Gastroesophageal sphincter (tissue), 4 donors: ENCODE data around the gene ARHGEF19. TPM values are rescaled to one million over a fixed set of nuclear protein-coding genes. Genes with fewer than 3 reads are reported as not detected.

ENCODE experiments used
- ATAC-seq: fragments of 150-250 bp; one replicate; pipeline ENCODE4 v1.9.1; 2016; ENCODE audit warnings: mild to moderate bottlenecking, moderate library complexity
- H3K27ac ChIP-seq, 4 donors: fragments of 200-600 bp; sonication (generic) in 3 of 4; 1 replicate in 3 of 4; 2 replicates in 1 of 4; pipeline ENCODE4 v1.5.1; 2016 to 2019
- H3K27me3 ChIP-seq: fragments of 200-600 bp; sonication (generic); one replicate; pipeline ENCODE4 v1.5.1; 2019
- H3K36me3 ChIP-seq, 2 donors: fragments of 200-600 bp; sonication (generic); one replicate each; pipeline ENCODE4 v1.5.1; 2019; ENCODE audit warnings: control low read depth in 1 of 2
- H3K4me1 ChIP-seq, 3 donors: fragments of 200-600 bp; sonication (generic); 1 replicate in 2 of 3; 2 replicates in 1 of 3; pipeline ENCODE4 v1.5.1; 2016 to 2019; ENCODE audit warnings: control low read depth in 2 of 3
- H3K4me3 ChIP-seq, 2 donors: fragments of 200-600 bp; sonication (generic); one replicate each; pipeline ENCODE4 v1.5.1; 2019; ENCODE audit warnings: mild to moderate bottlenecking in 1 of 2, moderate library complexity in 1 of 2
- H3K9me3 ChIP-seq, 3 donors: fragments of 200-600 bp; sonication (generic); one replicate each; pipeline ENCODE4 v1.5.1; 2017 to 2019; ENCODE audit warnings: control low read depth in 2 of 3
- CTCF ChIP-seq, 4 experiments: fragments of 200-600 bp in 2 of 4; fragments of 450-650 bp in 2 of 4; sonication (generic) in 1 of 4; IDR thresholded peaks; one replicate each; pipeline ENCODE4 v1.5.1; 2017 to 2019; ENCODE audit warnings: antibody characterized with exemption in 4 of 4, mild to moderate bottlenecking in 2 of 4, moderate library complexity in 2 of 4
- EP300 ChIP-seq: sonication (generic); formaldehyde crosslinking; IDR thresholded peaks from one replicate; pipeline ENCODE4 v1.6.1; 2017; ENCODE audit warnings: antibody characterized with exemption, mild to moderate bottlenecking
- POLR2A ChIP-seq, 2 donors: fragments of 450-650 bp; IDR thresholded peaks; one replicate each; pipeline ENCODE4 v1.6.1; 2017; ENCODE audit warnings: antibody characterized with exemption in 2 of 2, mild to moderate bottlenecking in 2 of 2, moderate library complexity in 1 of 2
- POLR2AphosphoS5 ChIP-seq: sonication (generic); formaldehyde crosslinking; IDR thresholded peaks from one replicate; pipeline ENCODE4 v1.6.1; 2017; ENCODE audit warnings: antibody characterized with exemption
- WGBS, 2 donors: methylation state at CpG; one replicate each; pipeline ENCODE4 v1.1.5; 2018; ENCODE audit warnings: low coverage in 1 of 2; 5-methylcytosine and 5-hydroxymethylcytosine counted together
- total RNA-seq, 4 donors: library from RNA; depleted of rRNA; stranded (reverse); fragments of >200 nt; gene quantifications; one replicate each; pipeline ENCODE4 v1.1.0, GENCODE V29; 2016

Gene ARHGEF19
- total RNA-seq, 4 donors from 2014 or later, result 2.8 to 3.6 (median 3.4) TPM

GRCh38 chr1:16175610-16176553 is 36.6 kb downstream of the ARHGEF19 start:
- no peaks in the 10 kb centered on the region for H3K9me3 ChIP-seq
- H3K4me1 ChIP-seq, result peaks cover 11 to 75% (median 47%) of the 10 kb centered on the region in 3 donors
- H3K27me3 ChIP-seq, result no peaks in the 10 kb centered on the region
- TF ChIP-seq POLR2AphosphoS5, result peak; percentile 66
- TF ChIP-seq CTCF (IDR thresholded peaks at IDR 0.05), result peak in 1 of 4 experiments; percentile 11
- TF ChIP-seq EP300, result no peak
- no peak for TF ChIP-seq POLR2A (IDR thresholded peaks at IDR 0.05)
- no peaks in the 10 kb centered on the region for H3K36me3 ChIP-seq
- H3K27ac ChIP-seq, result peak overlapping the region; percentile 61 to 89 (median 88)
- peak; percentile 86 for ATAC-seq
- no peak overlapping the region for H3K4me3 ChIP-seq
- 1 to 2% methylated on average over 9 to 12 of the region's 24 CpGs for WGBS, 2 donors

GRCh38 chr1:16174886-16175598 is 37.4 kb downstream of the ARHGEF19 start:
- TF ChIP-seq CTCF (IDR thresholded peaks at IDR 0.05), result no peak
- Histone ChIP-seq H3K4me1 (peaks cover 11 to 67% (median 47%) of the 10 kb centered on the region in 3 donors), H3K27me3 (no peaks in the 10 kb centered on the region), H3K36me3 (no peaks in the 10 kb centered on the region), H3K9me3 (no peaks in the 10 kb centered on the region), H3K4me3 (no peak overlapping the region), H3K27ac (peak overlapping the region; percentile 61 to 89 (median 88))
- no peak for ATAC-seq
- 60% methylated on average over 1 of the region's 22 CpGs; no CpG with 5 or more reads in 1 of the 2 donors for WGBS, 2 donors

GRCh38 chr1:16174261-16174868 is 38.1 kb downstream of the ARHGEF19 start:
- Histone ChIP-seq H3K4me3 (no peak overlapping the region), H3K27ac (peak overlapping the region in 3 of 4 donors; percentile 8 to 89 (median 89)), H3K9me3 (no peaks in the 10 kb centered on the region), H3K4me1 (peaks cover 11 to 63% (median 47%) of the 10 kb centered on the region in 3 donors), H3K36me3 (no peaks in the 10 kb centered on the region), H3K27me3 (no peaks in the 10 kb centered on the region)
- WGBS, 2 donors, result 33 to 94% methylated on average over 1 to 3 of the region's 9 CpGs
- no peak for ATAC-seq
- TF ChIP-seq POLR2A (IDR thresholded peaks at IDR 0.05), result no peak

GRCh38 chr1:16173447-16174260 is 38.8 kb downstream of the ARHGEF19 start:
- 0 to 60% methylated on average over 1 of the region's 12 CpGs for WGBS, 2 donors
- ATAC-seq, result no peak
- H3K27ac ChIP-seq, result peak overlapping the region in 3 of 4 donors; percentile 31 to 47 (median 35)
- H3K4me3 ChIP-seq, result no peak overlapping the region
- no peaks in the 10 kb centered on the region for H3K27me3 ChIP-seq
- H3K4me1 ChIP-seq, result peaks cover 11 to 58% (median 45%) of the 10 kb centered on the region in 3 donors
- no peaks in the 10 kb centered on the region for H3K9me3 ChIP-seq
- H3K36me3 ChIP-seq, result no peaks in the 10 kb centered on the region
- TF ChIP-seq POLR2AphosphoS5, result no peak
- TF ChIP-seq EP300, result no peak
- no peak for TF ChIP-seq CTCF (IDR thresholded peaks at IDR 0.05)
- TF ChIP-seq POLR2A (IDR thresholded peaks at IDR 0.05), result no peak
